H1 (cell line): Measurements from ENCODE around the gene PBX1.

ENCODE experiments used
- EZH2 ChIP-seq: fragments of 200-600 bp; sonication (generic); IDR thresholded peaks from 2 replicates; pipeline ENCODE4 v1.7.1; 2012; ENCODE audit warnings: low read depth, mild to moderate bottlenecking, moderate library complexity, low read length, inconsistent platforms; ENCODE audit not compliant: severe bottlenecking
- POLR2A ChIP-seq, 2 experiments: IDR thresholded peaks; 1 replicate in 1 of 2; 2 replicates in 1 of 2; pipeline ENCODE4 v1.6.1; 2011; ENCODE audit warnings: low read depth in 2 of 2, low read length in 2 of 2, mild to moderate bottlenecking in 2 of 2; ENCODE audit errors: control extremely low read depth in 1 of 2
- POLR2AphosphoS5 ChIP-seq: IDR thresholded peaks from 2 replicates; pipeline ENCODE4 v1.6.1; 2011; ENCODE audit warnings: low read depth, low read length
- TF ChIP-seq, protein P1 (sequence below), 3 experiments: IDR thresholded peaks; 1 replicate in 2 of 3; 2 replicates in 1 of 3; pipeline versions ENCODE4 v1.5.1 to v1.6.1; 2011; ENCODE audit warnings: low read length in 3 of 3, mild to moderate bottlenecking in 3 of 3, inconsistent platforms in 2 of 3, low read depth in 1 of 3, moderate library complexity in 1 of 3; ENCODE audit not compliant: insufficient read depth in 1 of 3; ENCODE audit errors: control extremely low read depth in 1 of 3

DNA sequence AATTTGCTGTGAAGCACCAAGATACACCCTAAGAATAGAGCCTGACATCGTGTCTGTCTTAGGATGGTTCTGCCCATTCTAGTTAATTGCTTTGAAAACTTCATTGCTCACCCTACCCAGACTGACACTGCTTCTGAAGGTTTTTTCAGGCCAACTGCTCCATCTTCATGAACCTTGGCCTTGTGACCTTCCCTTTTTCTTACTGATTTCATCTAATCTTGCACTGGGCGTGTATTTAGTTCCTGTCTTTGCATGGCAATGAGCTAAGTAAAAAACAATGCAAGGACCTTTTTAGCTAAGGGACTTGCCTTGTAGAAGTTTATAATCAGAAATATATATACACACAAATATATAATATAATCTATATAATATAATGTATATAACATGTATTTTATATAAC, 108.0 kb downstream of the PBX1 start:
- TF ChIP-seq POLR2A (IDR thresholded peaks at IDR 0.05; ENCODE audit: control extremely low read depth in 1 of 2, low read depth in 2 of 2, low read length in 2 of 2) (no peak), POLR2AphosphoS5 (no peak), EZH2 (no peak)
- TF ChIP-seq, protein P1, sequence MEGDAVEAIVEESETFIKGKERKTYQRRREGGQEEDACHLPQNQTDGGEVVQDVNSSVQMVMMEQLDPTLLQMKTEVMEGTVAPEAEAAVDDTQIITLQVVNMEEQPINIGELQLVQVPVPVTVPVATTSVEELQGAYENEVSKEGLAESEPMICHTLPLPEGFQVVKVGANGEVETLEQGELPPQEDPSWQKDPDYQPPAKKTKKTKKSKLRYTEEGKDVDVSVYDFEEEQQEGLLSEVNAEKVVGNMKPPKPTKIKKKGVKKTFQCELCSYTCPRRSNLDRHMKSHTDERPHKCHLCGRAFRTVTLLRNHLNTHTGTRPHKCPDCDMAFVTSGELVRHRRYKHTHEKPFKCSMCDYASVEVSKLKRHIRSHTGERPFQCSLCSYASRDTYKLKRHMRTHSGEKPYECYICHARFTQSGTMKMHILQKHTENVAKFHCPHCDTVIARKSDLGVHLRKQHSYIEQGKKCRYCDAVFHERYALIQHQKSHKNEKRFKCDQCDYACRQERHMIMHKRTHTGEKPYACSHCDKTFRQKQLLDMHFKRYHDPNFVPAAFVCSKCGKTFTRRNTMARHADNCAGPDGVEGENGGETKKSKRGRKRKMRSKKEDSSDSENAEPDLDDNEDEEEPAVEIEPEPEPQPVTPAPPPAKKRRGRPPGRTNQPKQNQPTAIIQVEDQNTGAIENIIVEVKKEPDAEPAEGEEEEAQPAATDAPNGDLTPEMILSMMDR (IDR thresholded peaks at IDR 0.05; ENCODE audit: control extremely low read depth in 1 of 3, insufficient read depth in 1 of 3, low read depth in 1 of 3, low read length in 3 of 3), result no peak
